ENCODE data around the gene CDK13. TPM values are rescaled to one million over a fixed set of nuclear protein-coding genes. Genes with fewer than 3 reads are reported as not detected.

The CDK13 gene
- total and polyA plus RNA-seq, 8 donors: 38.0 to 79.8 (median 72.4) TPM

DNA sequence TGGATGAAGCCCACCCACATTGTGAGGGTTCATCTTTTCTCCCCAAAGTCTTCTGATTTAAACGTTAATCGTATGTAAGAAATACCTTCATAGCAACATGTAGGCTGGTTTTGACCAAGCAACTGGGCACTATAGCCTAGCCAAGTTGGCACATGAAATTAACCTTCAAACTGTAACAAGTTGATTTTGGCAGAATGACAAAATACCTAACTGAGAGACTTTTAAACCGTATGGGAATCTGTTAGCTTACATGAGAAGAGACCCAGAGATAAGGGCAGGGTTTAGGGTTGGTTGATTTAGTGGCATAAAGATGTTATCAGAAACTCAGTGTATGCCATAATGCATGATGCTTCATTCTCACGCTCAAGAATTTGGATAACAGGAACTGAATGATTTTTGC, 69.5 kb downstream of the CDK13 start:
- ATAC-seq (no peak), DNase-seq (no peak)
- Histone ChIP-seq H3K4me3 (no peak overlapping the region), H3K4me1 (peaks cover 5 to 10% of the 10 kb centered on the region in 2 donors), H3K36me3 (peaks cover 0 to 16% of the 10 kb centered on the region in 2 donors), H3K9me3 (no peaks in the 10 kb centered on the region), H3K27ac (no peak overlapping the region), H3K27me3 (no peaks in the 10 kb centered on the region)
- intact Hi-C loops (cut with DNase I): no loop called here
- TF ChIP-seq, protein P1, sequence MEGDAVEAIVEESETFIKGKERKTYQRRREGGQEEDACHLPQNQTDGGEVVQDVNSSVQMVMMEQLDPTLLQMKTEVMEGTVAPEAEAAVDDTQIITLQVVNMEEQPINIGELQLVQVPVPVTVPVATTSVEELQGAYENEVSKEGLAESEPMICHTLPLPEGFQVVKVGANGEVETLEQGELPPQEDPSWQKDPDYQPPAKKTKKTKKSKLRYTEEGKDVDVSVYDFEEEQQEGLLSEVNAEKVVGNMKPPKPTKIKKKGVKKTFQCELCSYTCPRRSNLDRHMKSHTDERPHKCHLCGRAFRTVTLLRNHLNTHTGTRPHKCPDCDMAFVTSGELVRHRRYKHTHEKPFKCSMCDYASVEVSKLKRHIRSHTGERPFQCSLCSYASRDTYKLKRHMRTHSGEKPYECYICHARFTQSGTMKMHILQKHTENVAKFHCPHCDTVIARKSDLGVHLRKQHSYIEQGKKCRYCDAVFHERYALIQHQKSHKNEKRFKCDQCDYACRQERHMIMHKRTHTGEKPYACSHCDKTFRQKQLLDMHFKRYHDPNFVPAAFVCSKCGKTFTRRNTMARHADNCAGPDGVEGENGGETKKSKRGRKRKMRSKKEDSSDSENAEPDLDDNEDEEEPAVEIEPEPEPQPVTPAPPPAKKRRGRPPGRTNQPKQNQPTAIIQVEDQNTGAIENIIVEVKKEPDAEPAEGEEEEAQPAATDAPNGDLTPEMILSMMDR (IDR thresholded peaks at IDR 0.05): no peak

DNA sequence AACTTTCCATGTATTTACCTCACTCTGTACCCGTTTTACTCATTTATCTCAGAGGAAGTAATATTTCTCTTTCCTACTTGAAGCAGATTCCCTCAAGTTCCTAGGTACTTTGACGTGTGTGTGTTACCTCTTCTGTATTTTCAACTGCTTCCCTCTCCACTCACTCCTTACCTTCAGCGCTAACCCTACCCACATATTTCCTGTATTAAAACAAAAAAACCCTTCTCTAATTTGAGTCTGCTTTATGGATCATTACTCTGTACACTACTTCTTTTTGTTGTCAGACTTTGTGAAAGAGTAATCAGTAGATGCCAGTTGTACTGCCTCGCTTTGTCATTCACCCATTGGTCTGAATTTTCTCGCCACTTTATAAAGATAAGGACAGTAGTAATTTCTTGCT, 74.0 kb downstream of the CDK13 start:
- H3K36me3 ChIP-seq: peaks cover 0 to 24% of the 10 kb centered on the region in 2 donors
- no peaks in the 10 kb centered on the region for H3K4me1 ChIP-seq
- intact Hi-C loops (cut with DNase I): no loop called here
- TF ChIP-seq, protein P1 (IDR thresholded peaks at IDR 0.05): no peak
- DNase-seq (no peak), ATAC-seq (no peak)
- H3K27me3 ChIP-seq: no peaks in the 10 kb centered on the region
- no peaks in the 10 kb centered on the region for H3K9me3 ChIP-seq
- no peak overlapping the region for H3K27ac ChIP-seq
- no peak overlapping the region for H3K4me3 ChIP-seq

DNA sequence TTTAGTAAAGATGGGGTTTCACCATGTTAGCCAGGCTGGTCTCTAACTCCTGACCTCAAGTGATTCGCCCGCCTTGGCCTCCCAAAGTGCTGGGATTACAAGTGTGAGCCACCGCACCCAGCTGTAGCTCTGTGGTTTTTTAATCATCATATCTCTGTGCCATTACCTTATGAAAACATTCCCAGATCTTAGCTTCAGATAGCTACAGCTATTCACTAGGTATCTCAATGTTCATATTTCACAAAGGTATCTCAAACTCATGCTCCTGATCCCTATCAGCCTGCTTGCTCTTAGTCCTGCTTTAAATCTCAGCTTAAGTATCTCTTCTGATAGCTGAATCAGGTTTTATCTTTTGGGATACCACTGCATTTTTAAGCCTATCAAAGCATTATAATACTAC, 74.8 kb downstream of the CDK13 start:
- no peak overlapping the region for H3K27ac ChIP-seq
- peaks cover 0 to 27% of the 10 kb centered on the region in 2 donors for H3K36me3 ChIP-seq
- no peak for ATAC-seq
- no peak for DNase-seq
- no peaks in the 10 kb centered on the region for H3K4me1 ChIP-seq
- TF ChIP-seq, protein P1 (IDR thresholded peaks at IDR 0.05): no peak
- intact Hi-C loops (cut with DNase I): no loop called here
- H3K4me3 ChIP-seq: no peak overlapping the region
- H3K27me3 ChIP-seq: no peaks in the 10 kb centered on the region
- no peaks in the 10 kb centered on the region for H3K9me3 ChIP-seq

DNA sequence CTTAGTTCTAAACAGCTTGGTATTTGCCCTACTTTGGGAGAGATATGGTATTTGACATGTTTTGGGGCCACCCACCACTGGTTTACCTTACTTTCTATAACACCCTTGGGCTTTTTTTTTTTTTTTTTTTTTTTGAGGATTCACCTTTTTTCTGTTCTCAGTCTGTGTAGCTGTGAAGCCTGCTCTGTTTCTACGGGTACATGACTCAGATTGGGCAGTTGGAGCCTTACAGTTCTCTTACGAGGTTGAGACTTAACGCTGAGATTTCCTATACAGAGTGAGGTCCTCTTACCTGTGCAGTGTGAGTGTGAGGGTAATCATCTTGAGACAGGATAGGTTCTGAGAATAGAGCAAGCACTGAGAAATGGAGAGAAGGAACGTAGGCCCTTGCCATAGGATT, 77.5 kb downstream of the CDK13 start:
- TF ChIP-seq, protein P1 (IDR thresholded peaks at IDR 0.05): no peak
- no peaks in the 10 kb centered on the region for H3K27me3 ChIP-seq
- H3K9me3 ChIP-seq: no peaks in the 10 kb centered on the region
- H3K4me1 ChIP-seq: no peaks in the 10 kb centered on the region
- no peak overlapping the region for H3K4me3 ChIP-seq
- ATAC-seq: no peak
- no peak overlapping the region for H3K27ac ChIP-seq
- no peak for DNase-seq
- peaks cover 0 to 41% of the 10 kb centered on the region in 2 donors for H3K36me3 ChIP-seq
- intact Hi-C loops (cut with DNase I): no loop called here

DNA sequence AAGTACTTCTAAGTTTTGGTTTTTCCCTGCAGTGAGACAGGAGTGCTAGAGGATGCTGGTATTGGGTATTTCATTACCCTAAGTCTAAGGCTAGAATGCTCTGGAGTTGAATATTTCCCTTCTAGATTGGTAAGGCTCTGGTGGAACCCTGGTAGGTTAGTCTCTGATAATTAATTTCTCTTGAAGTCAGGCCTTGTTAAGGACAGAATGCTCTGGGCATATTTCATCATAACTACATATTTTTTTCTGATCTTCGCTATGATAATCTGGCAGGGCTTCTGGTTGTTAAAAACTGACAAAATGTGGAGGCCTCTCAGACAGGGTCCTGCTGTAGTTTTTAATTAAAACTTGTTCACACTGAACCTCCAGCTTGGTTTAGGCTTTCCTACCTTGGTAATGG, 83.8 kb downstream of the CDK13 start:
- H3K9me3 ChIP-seq: peaks cover 0 to 5% of the 10 kb centered on the region in 2 donors
- TF ChIP-seq, protein P1 (IDR thresholded peaks at IDR 0.05): no peak
- ATAC-seq (no peak), DNase-seq (no peak)
- no peaks in the 10 kb centered on the region for H3K4me1 ChIP-seq
- H3K27ac ChIP-seq: no peak overlapping the region
- H3K27me3 ChIP-seq: no peaks in the 10 kb centered on the region
- no peak overlapping the region for H3K4me3 ChIP-seq
- peaks cover 0 to 31% of the 10 kb centered on the region in 2 donors for H3K36me3 ChIP-seq
- intact Hi-C loops (cut with DNase I): no loop called here
